Measurements from ENCODE around the gene NDUFA12.
"Not testable (repeated sequence)": the region's sequence is repeated elsewhere in the genome, so short reads cannot be mapped to it uniquely, and the experiment has no call there.

The NDUFA12 gene

DNA sequence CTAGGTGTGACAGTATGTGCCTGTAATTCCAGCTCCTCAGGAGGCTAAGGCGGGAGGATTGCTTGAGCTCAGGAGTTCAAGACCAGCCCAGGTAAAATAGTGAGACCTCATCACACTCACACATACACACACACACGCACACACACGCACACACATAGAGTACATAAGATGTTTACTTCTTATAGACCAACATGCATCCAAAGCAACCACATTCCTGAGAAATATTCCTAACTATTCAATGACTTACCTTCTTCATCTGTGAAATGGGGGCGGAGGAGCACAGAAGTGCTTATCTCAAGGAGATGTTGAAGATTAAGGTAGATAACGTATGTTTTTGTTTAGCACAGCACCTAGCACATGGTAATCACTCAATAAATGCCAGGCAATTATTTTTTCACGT lies 6.4 kb downstream of the NDUFA12 start:
- TF ChIP-seq, protein P1, sequence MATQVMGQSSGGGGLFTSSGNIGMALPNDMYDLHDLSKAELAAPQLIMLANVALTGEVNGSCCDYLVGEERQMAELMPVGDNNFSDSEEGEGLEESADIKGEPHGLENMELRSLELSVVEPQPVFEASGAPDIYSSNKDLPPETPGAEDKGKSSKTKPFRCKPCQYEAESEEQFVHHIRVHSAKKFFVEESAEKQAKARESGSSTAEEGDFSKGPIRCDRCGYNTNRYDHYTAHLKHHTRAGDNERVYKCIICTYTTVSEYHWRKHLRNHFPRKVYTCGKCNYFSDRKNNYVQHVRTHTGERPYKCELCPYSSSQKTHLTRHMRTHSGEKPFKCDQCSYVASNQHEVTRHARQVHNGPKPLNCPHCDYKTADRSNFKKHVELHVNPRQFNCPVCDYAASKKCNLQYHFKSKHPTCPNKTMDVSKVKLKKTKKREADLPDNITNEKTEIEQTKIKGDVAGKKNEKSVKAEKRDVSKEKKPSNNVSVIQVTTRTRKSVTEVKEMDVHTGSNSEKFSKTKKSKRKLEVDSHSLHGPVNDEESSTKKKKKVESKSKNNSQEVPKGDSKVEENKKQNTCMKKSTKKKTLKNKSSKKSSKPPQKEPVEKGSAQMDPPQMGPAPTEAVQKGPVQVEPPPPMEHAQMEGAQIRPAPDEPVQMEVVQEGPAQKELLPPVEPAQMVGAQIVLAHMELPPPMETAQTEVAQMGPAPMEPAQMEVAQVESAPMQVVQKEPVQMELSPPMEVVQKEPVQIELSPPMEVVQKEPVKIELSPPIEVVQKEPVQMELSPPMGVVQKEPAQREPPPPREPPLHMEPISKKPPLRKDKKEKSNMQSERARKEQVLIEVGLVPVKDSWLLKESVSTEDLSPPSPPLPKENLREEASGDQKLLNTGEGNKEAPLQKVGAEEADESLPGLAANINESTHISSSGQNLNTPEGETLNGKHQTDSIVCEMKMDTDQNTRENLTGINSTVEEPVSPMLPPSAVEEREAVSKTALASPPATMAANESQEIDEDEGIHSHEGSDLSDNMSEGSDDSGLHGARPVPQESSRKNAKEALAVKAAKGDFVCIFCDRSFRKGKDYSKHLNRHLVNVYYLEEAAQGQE (IDR thresholded peaks at IDR 0.05; ENCODE audit: insufficient replicate concordance, low read depth) = no peak
- TF ChIP-seq POLR2AphosphoS5 (IDR thresholded peaks at IDR 0.05; ENCODE audit: low read depth) (no peak), SPI1 (IDR thresholded peaks at IDR 0.05; ENCODE audit: borderline replicate concordance, low read depth) (no peak), GABPA (IDR thresholded peaks at IDR 0.05; ENCODE audit: low read depth) (no peak)
- TF ChIP-seq, protein P2, sequence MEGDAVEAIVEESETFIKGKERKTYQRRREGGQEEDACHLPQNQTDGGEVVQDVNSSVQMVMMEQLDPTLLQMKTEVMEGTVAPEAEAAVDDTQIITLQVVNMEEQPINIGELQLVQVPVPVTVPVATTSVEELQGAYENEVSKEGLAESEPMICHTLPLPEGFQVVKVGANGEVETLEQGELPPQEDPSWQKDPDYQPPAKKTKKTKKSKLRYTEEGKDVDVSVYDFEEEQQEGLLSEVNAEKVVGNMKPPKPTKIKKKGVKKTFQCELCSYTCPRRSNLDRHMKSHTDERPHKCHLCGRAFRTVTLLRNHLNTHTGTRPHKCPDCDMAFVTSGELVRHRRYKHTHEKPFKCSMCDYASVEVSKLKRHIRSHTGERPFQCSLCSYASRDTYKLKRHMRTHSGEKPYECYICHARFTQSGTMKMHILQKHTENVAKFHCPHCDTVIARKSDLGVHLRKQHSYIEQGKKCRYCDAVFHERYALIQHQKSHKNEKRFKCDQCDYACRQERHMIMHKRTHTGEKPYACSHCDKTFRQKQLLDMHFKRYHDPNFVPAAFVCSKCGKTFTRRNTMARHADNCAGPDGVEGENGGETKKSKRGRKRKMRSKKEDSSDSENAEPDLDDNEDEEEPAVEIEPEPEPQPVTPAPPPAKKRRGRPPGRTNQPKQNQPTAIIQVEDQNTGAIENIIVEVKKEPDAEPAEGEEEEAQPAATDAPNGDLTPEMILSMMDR (IDR thresholded peaks at IDR 0.05; ENCODE audit: insufficient read depth, low read length) = no peak
- no peak for DNase-seq (ENCODE audit: low read depth in 1 of 2, low spot score in 1 of 2)
- Histone ChIP-seq H3K27me3 (ENCODE audit: insufficient read depth, poor library complexity, severe bottlenecking) (no peaks in the 10 kb centered on the region), H3K27ac (replicated peaks) (no peak overlapping the region), H3K4me3 (replicated peaks; ENCODE audit: insufficient read depth, low read length) (no peak overlapping the region)

DNA sequence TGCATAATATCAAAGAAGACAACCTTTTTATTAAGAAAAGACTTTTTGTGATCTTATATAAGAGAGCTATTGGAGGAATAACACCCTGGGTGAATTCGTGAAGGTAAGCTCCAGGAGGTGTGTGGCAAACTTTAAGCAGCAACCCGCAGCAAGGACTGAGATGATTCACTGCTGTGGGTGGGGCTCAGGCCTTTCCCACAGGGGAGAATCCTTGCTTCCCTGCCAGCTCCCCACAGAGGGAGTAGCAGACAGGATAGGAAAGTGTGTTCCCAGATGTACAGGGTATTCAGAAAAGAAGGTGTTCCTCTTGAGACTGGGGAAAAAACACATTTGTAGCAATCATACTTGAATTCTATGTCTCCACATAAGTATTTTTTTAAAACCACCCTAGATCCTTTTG lies 9.2 kb downstream of the NDUFA12 start:
- DNase-seq (ENCODE audit: low read depth in 1 of 2, low spot score in 1 of 2) = no peak

DNA sequence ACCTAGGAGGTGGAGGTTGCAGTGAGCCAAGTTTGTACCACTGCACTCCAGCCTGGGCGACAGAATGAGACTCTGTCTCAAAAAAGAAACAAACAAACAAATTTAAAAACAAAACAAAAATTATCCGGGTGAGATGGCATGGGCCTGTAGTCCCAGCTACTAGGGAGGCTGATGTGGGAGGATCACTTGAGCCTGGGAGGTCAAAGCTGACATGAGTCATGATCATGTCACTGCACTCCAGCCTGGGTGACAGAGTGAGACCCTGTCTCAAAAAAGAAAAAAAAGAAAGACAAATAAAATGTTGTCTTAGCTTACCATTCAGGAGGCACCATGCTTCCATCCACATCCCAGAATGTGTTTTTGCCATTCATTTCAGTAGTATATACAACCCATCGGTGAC lies 9.6 kb downstream of the NDUFA12 start:
- H3K27me3 ChIP-seq (ENCODE audit: insufficient read depth, poor library complexity, severe bottlenecking); H3K27ac ChIP-seq (replicated peaks); H3K4me3 ChIP-seq (replicated peaks; ENCODE audit: insufficient read depth, low read length); DNase-seq (ENCODE audit: low read depth in 1 of 2, low spot score in 1 of 2): not testable (repeated sequence)

More for the DNA sequence above, 9.2 kb downstream of the NDUFA12 start:
- TF ChIP-seq, protein P1 (IDR thresholded peaks at IDR 0.05; ENCODE audit: insufficient replicate concordance, low read depth) = no peak
- no peak for TF ChIP-seq SPI1 (IDR thresholded peaks at IDR 0.05; ENCODE audit: borderline replicate concordance, low read depth)
- no peak for TF ChIP-seq GABPA (IDR thresholded peaks at IDR 0.05; ENCODE audit: low read depth)
- TF ChIP-seq, protein P2 (IDR thresholded peaks at IDR 0.05; ENCODE audit: insufficient read depth, low read length) = no peak
- no peak for TF ChIP-seq POLR2AphosphoS5 (IDR thresholded peaks at IDR 0.05; ENCODE audit: low read depth)
- H3K27ac ChIP-seq (replicated peaks) = no peak overlapping the region
- H3K27me3 ChIP-seq (ENCODE audit: insufficient read depth, poor library complexity, severe bottlenecking) = no peaks in the 10 kb centered on the region
- H3K4me3 ChIP-seq (replicated peaks; ENCODE audit: insufficient read depth, low read length) = no peak overlapping the region

DNA sequence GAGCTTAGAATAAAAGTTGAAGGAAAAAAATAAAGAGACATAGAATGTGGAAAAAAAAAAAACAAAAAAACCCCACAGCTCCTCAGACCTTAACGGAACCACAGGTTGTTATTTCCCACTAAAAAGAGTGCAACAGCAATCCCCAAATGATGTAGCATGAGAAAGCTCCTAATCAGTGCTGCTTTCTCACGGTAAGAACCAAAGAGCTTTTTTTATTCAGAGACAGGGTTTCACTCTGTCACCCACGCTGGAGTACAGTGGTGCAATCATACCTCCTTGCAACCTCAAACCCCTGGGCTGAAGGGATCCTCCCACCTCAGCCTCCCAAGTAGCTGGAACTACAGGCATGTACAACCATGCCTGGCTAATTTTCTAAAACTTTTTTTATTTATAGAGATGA lies 13.3 kb downstream of the NDUFA12 start:
- H3K4me3 ChIP-seq (replicated peaks; ENCODE audit: insufficient read depth, low read length) = no peak overlapping the region
- H3K27me3 ChIP-seq (ENCODE audit: insufficient read depth, poor library complexity, severe bottlenecking) = no peaks in the 10 kb centered on the region
- no peak for DNase-seq (ENCODE audit: low read depth in 1 of 2, low spot score in 1 of 2)
- TF ChIP-seq, protein P2 (IDR thresholded peaks at IDR 0.05; ENCODE audit: insufficient read depth, low read length) = no peak
- no peak for TF ChIP-seq POLR2AphosphoS5 (IDR thresholded peaks at IDR 0.05; ENCODE audit: low read depth)
- TF ChIP-seq, protein P1 (IDR thresholded peaks at IDR 0.05; ENCODE audit: insufficient replicate concordance, low read depth) = no peak
- no peak for TF ChIP-seq SPI1 (IDR thresholded peaks at IDR 0.05; ENCODE audit: borderline replicate concordance, low read depth)
- no peak for TF ChIP-seq GABPA (IDR thresholded peaks at IDR 0.05; ENCODE audit: low read depth)
- H3K27ac ChIP-seq (replicated peaks) = no peak overlapping the region
